SK-N-SH treated with all-trans-retinoic acid at 6 μM for 48 hours (cell line): ENCODE results near the gene CNGA3.
"Not testable (repeated sequence)": the region's sequence is repeated elsewhere in the genome, so short reads cannot be mapped to it uniquely, and the experiment has no call there.

Experiments used
- ATAC-seq: fragments of 200-7000 bp; cut with Tn5 transposase; 3 replicates; pipeline ENCODE4 v1.9.1; 2020; ENCODE audit warnings: mild to moderate bottlenecking, moderate library complexity
- ARNTL ChIP-seq: fragments of 450-650 bp; formaldehyde crosslinking; IDR thresholded peaks from 2 replicates; pipeline ENCODE4 v1.5.0; 2020; ENCODE audit warnings: low read depth, mild to moderate bottlenecking, moderate library complexity, borderline replicate concordance
- BACH2 ChIP-seq: fragments of 250-450 bp; sonication (Bioruptor Pico); IDR thresholded peaks from 2 replicates; pipeline ENCODE4 v1.9.0; 2021; ENCODE audit warnings: mild to moderate bottlenecking, borderline replicate concordance
- CREB5 ChIP-seq: fragments of 250-450 bp; sonication (Bioruptor Pico); IDR thresholded peaks from 2 replicates; pipeline ENCODE4 v1.5.1; 2020; ENCODE audit warnings: low read depth, mild to moderate bottlenecking, moderate library complexity
- CSDC2 ChIP-seq: fragments of 250-450 bp; sonication (Bioruptor Pico); IDR thresholded peaks from 2 replicates; pipeline ENCODE4 v1.5.0; 2020; ENCODE audit warnings: mild to moderate bottlenecking, moderate library complexity
- CSRNP3 ChIP-seq: fragments of 250-450 bp; sonication (Bioruptor Pico); IDR thresholded peaks from 2 replicates; pipeline ENCODE4 v1.5.1; 2021; ENCODE audit warnings: mild to moderate bottlenecking, moderate library complexity
- ESRRG ChIP-seq: fragments of 250-450 bp; sonication (Bioruptor Pico); IDR thresholded peaks from 2 replicates; pipeline ENCODE4 v1.6.1; 2021; ENCODE audit warnings: mild to moderate bottlenecking
- GLIS3 ChIP-seq: fragments of 250-450 bp; sonication (Bioruptor Pico); IDR thresholded peaks from 2 replicates; pipeline ENCODE4 v1.5.0; 2020; ENCODE audit warnings: mild to moderate bottlenecking, moderate library complexity
- ISL1 ChIP-seq: fragments of 250-450 bp; sonication (Bioruptor Pico); IDR thresholded peaks from 2 replicates; pipeline ENCODE4 v2.1.2; 2022; ENCODE audit warnings: mild to moderate bottlenecking, moderate library complexity
- OSR1 ChIP-seq: fragments of 250-450 bp; sonication (Bioruptor Pico); IDR thresholded peaks from 2 replicates; pipeline ENCODE4 v1.8.0; 2022; ENCODE audit warnings: moderate library complexity, mild to moderate bottlenecking, inconsistent platforms
- PATZ1 ChIP-seq: fragments of 250-450 bp; sonication (Bioruptor Pico); IDR thresholded peaks from 2 replicates; pipeline ENCODE4 v1.8.0; 2020; ENCODE audit warnings: mild to moderate bottlenecking, moderate library complexity, borderline replicate concordance
- POU6F1 ChIP-seq: fragments of 250-450 bp; sonication (Bioruptor Pico); IDR thresholded peaks from 2 replicates; pipeline ENCODE4 v1.8.0; 2021; ENCODE audit warnings: low read depth, mild to moderate bottlenecking, moderate library complexity, borderline replicate concordance
- PPARA ChIP-seq: fragments of 250-450 bp; sonication (Bioruptor Pico); IDR thresholded peaks from 2 replicates; pipeline ENCODE4 v1.5.0; 2020; ENCODE audit warnings: mild to moderate bottlenecking, borderline replicate concordance
- RARB ChIP-seq: fragments of 250-450 bp; sonication (Bioruptor Pico); IDR thresholded peaks from 2 replicates; pipeline ENCODE4 v1.8.0; 2021; ENCODE audit warnings: mild to moderate bottlenecking, moderate library complexity
- SNAI2 ChIP-seq: fragments of 250-450 bp; sonication (Bioruptor Pico); IDR thresholded peaks from 2 replicates; pipeline ENCODE4 v1.5.0; 2020; ENCODE audit warnings: mild to moderate bottlenecking, moderate library complexity
- TCF4 ChIP-seq: fragments of 250-450 bp; sonication (Bioruptor Pico); IDR thresholded peaks from 2 replicates; pipeline ENCODE4 v1.8.0; 2021; ENCODE audit warnings: mild to moderate bottlenecking, moderate library complexity, borderline replicate concordance
- TOX ChIP-seq: fragments of 250-450 bp; sonication (Bioruptor Pico); IDR thresholded peaks from 2 replicates; pipeline ENCODE4 v1.8.0; 2021; ENCODE audit warnings: mild to moderate bottlenecking, moderate library complexity, borderline replicate concordance
- TSHZ2 ChIP-seq: fragments of 250-450 bp; sonication (Bioruptor Pico); IDR thresholded peaks from 2 replicates; pipeline ENCODE4 v1.5.0; 2020; ENCODE audit warnings: mild to moderate bottlenecking, moderate library complexity
- ZC3H10 ChIP-seq: fragments of 250-450 bp; sonication (Bioruptor Pico); IDR thresholded peaks from 2 replicates; pipeline ENCODE4 v1.5.1; 2021; ENCODE audit warnings: mild to moderate bottlenecking, moderate library complexity
- ZFP30 ChIP-seq: fragments of 450-650 bp; formaldehyde crosslinking; IDR thresholded peaks from 2 replicates; pipeline ENCODE4 v1.5.0; 2022; ENCODE audit warnings: mild to moderate bottlenecking, moderate library complexity
- ZNF565 ChIP-seq: fragments of 450-650 bp; formaldehyde crosslinking; conservative IDR thresholded peaks from 2 replicates; pipeline ENCODE4 v1.5.0; 2020; ENCODE audit warnings: low read depth, mild to moderate bottlenecking, moderate library complexity
- ZNF70 ChIP-seq: fragments of 450-650 bp; formaldehyde crosslinking; IDR thresholded peaks from 2 replicates; pipeline ENCODE4 v1.5.0; 2020; ENCODE audit warnings: mild to moderate bottlenecking, moderate library complexity
- ZNF8 ChIP-seq: fragments of 450-650 bp; formaldehyde crosslinking; IDR thresholded peaks from 2 replicates; pipeline ENCODE4 v1.5.0; 2020; ENCODE audit warnings: mild to moderate bottlenecking, moderate library complexity

Gene CNGA3

GRCh38 chr2:98317214-98317613, 29.0 kb upstream of the CNGA3 start (continued):
- TF ChIP-seq CSRNP3 (CRISPR knock-in tag) (no peak), ZC3H10 (CRISPR knock-in tag) (no peak), SNAI2 (CRISPR knock-in tag) (no peak), ZNF70 (no peak), ISL1 (CRISPR knock-in tag) (no peak), GLIS3 (CRISPR knock-in tag) (no peak)

GRCh38 chr2:98320171-98320570, 26.1 kb upstream of the CNGA3 start:
- ATAC-seq, result not testable (repeated sequence)

- ATAC-seq, result no peak
- TF ChIP-seq ZC3H10 (CRISPR knock-in tag) (no peak), ISL1 (CRISPR knock-in tag) (no peak), TOX (CRISPR knock-in tag) (no peak), BACH2 (CRISPR knock-in tag) (no peak), CSRNP3 (CRISPR knock-in tag) (no peak), SNAI2 (CRISPR knock-in tag) (no peak), ARNTL (no peak)
Measured at GRCh38 chr2:98324181-98324580, 22.1 kb upstream of the CNGA3 start.

- no peak for ATAC-seq
- no peak for TF ChIP-seq TCF4 (CRISPR knock-in tag)
- TF ChIP-seq ZC3H10 (CRISPR knock-in tag), result no peak
- no peak for TF ChIP-seq ZNF565 (CRISPR knock-in tag)
- TF ChIP-seq RARB (CRISPR knock-in tag), result no peak
- TF ChIP-seq POU6F1 (CRISPR knock-in tag), result no peak
- TF ChIP-seq CREB5, result no peak
- TF ChIP-seq ESRRG (CRISPR knock-in tag), result no peak
- TF ChIP-seq GLIS3 (CRISPR knock-in tag), result no peak
- TF ChIP-seq TOX (CRISPR knock-in tag), result no peak
- TF ChIP-seq TSHZ2 (CRISPR knock-in tag), result no peak
- no peak for TF ChIP-seq ZNF8
- no peak for TF ChIP-seq CSRNP3 (CRISPR knock-in tag)
- TF ChIP-seq PPARA, result no peak
- no peak for TF ChIP-seq CSDC2 (CRISPR knock-in tag)
- TF ChIP-seq PATZ1 (CRISPR knock-in tag), result no peak
- TF ChIP-seq BACH2 (CRISPR knock-in tag), result no peak
- no peak for TF ChIP-seq OSR1 (CRISPR knock-in tag)
- TF ChIP-seq ISL1 (CRISPR knock-in tag), result no peak
- no peak for TF ChIP-seq ZFP30 (CRISPR knock-in tag)
Measured at GRCh38 chr2:98327776-98328175, 18.5 kb upstream of the CNGA3 start.
